Measurements from ENCODE around the gene SNX5.

DNA sequence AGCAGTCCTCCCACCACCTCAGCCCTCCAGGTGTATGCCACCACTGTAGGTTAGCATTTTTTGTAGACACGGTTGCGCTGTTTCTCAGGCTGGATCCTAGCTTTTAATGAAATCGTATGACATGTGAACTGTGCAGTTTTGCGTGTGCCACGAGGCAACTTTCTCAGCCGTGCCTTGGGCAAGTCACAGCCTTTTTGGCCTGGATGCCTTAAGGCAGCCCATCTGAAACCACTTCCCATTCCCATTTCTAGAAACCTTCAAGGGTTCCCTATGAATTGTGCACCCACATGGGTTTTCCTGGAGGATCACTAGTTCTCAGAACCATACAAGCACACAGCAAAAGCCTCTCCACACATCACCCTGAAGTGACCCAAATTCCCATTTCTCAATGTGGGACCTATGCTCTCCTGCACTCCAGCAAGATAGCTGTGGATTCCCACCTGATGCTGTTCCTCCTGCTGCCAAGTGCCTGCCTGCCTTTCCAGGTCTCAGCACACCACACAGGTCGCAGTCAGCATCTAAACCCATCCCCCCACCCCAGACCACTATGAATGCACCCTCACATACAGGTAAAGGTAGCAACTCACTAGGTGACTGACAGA lies 28.9 kb downstream of the SNX5 start:
- TF ChIP-seq, protein P1, sequence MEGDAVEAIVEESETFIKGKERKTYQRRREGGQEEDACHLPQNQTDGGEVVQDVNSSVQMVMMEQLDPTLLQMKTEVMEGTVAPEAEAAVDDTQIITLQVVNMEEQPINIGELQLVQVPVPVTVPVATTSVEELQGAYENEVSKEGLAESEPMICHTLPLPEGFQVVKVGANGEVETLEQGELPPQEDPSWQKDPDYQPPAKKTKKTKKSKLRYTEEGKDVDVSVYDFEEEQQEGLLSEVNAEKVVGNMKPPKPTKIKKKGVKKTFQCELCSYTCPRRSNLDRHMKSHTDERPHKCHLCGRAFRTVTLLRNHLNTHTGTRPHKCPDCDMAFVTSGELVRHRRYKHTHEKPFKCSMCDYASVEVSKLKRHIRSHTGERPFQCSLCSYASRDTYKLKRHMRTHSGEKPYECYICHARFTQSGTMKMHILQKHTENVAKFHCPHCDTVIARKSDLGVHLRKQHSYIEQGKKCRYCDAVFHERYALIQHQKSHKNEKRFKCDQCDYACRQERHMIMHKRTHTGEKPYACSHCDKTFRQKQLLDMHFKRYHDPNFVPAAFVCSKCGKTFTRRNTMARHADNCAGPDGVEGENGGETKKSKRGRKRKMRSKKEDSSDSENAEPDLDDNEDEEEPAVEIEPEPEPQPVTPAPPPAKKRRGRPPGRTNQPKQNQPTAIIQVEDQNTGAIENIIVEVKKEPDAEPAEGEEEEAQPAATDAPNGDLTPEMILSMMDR (IDR thresholded peaks at IDR 0.05; ENCODE audit: low read depth, low read length): no peak
- TF ChIP-seq POLR2A (IDR thresholded peaks at IDR 0.05; ENCODE audit: extremely low read depth, insufficient read length): peak; percentile 20
- TF ChIP-seq MAX (IDR thresholded peaks at IDR 0.05; ENCODE audit: low read depth, low read length): no peak
- peak; percentile 17; the same call in 1 of the 2 replicates for TF ChIP-seq MYC (IDR thresholded peaks at IDR 0.05; ENCODE audit: low read depth, low read length)
